ENCODE measurements around the gene CFAP299.

The CFAP299 gene

DNA sequence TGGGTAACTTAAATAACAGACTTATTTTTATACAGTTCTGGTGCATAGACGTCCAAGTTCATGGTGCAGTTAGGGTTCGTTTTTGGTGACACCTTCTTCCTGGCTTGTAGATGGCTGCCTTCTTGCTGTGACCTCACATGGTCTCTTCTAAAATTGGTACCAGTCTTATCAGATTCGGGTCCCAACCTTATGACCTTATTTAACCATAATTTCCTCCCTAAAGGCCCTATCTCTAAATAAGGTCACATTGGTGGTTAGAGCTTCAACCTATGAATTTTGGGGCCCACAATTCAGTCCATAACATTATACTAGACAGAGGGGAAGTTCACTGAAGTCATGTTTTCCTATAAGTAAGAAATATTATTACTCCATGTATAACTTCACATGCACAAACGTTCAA lies 128.0 kb downstream of the CFAP299 start:
- no peak for TF ChIP-seq CTCF (conservative IDR thresholded peaks at IDR 0.05; ENCODE audit: low read length)
- no peak for DNase-seq (ENCODE audit: low read depth)
- H3K4me3 ChIP-seq (ENCODE audit: low read length), result no peak overlapping the region

DNA sequence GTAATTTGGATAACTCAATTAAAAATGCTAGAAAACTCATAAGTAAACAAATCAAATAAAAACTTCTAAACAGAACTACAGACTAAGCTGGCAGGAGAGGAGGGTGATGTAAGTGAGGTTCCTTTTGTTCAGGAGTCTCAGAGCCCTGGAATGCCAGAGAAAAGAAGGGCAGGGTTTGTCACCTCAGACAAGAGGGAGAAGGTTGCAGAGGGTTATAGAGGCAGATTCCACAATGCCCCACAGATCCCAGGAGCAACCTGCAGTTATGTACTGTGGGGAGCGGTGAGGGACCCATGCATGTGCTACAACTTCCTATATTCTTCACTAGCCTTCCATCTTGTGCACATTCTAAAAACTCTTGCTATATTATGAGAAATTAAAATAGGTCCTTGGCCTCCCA lies 129.7 kb downstream of the CFAP299 start:
- H3K4me3 ChIP-seq (ENCODE audit: low read length), result no peak overlapping the region
- no peak for TF ChIP-seq CTCF (conservative IDR thresholded peaks at IDR 0.05; ENCODE audit: low read length)
- DNase-seq (ENCODE audit: low read depth), result peak; percentile 28

- no peak for TF ChIP-seq CTCF (conservative IDR thresholded peaks at IDR 0.05; ENCODE audit: low read length)
- no peak for DNase-seq (ENCODE audit: low read depth)
- no peak overlapping the region for H3K4me3 ChIP-seq (ENCODE audit: low read length)
Measured at GRCh38 chr4:80465736-80466135, 130.2 kb downstream of the CFAP299 start.

GRCh38 chr4:80466618-80467017 lies 131.1 kb downstream of the CFAP299 start:
- H3K4me3 ChIP-seq (ENCODE audit: low read length), result no peak overlapping the region
- no peak for DNase-seq (ENCODE audit: low read depth)
- TF ChIP-seq CTCF (conservative IDR thresholded peaks at IDR 0.05; ENCODE audit: low read length), result no peak

DNA sequence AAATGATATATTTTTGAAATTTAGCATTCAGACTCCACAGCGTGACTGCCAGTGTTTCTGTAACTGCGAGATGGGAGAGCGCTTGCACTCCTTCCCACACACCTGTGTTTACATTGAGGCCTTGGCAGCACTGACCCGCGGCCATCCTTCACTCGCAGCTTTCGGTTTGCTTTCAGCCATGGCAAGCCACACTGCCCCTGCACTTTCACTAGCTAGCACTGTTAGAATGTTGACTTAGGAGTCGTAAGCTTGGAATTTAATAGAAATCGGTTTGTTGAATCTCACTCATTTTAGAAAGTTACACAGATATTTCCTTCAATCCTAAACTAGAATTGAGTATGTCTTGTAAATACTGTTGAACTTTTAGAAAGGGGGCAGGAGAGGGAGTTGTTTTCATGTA lies 136.2 kb downstream of the CFAP299 start:
- peak; percentile 16 for DNase-seq (ENCODE audit: low read depth)
- peak overlapping the region; percentile 42 for H3K4me3 ChIP-seq (ENCODE audit: low read length)
- TF ChIP-seq CTCF (conservative IDR thresholded peaks at IDR 0.05; ENCODE audit: low read length), result no peak

GRCh38 chr4:80475236-80475635 lies 139.7 kb downstream of the CFAP299 start:
- DNase-seq (ENCODE audit: low read depth), result no peak
- TF ChIP-seq CTCF (conservative IDR thresholded peaks at IDR 0.05; ENCODE audit: low read length), result no peak
- no peak overlapping the region for H3K4me3 ChIP-seq (ENCODE audit: low read length)

- TF ChIP-seq CTCF (conservative IDR thresholded peaks at IDR 0.05; ENCODE audit: low read length), result no peak
- no peak overlapping the region for H3K4me3 ChIP-seq (ENCODE audit: low read length)
- DNase-seq (ENCODE audit: low read depth), result peak; percentile 22
Measured at GRCh38 chr4:80475798-80476197, 140.3 kb downstream of the CFAP299 start.
